ENCODE data around the gene PTGS1.

Gene PTGS1

DNA sequence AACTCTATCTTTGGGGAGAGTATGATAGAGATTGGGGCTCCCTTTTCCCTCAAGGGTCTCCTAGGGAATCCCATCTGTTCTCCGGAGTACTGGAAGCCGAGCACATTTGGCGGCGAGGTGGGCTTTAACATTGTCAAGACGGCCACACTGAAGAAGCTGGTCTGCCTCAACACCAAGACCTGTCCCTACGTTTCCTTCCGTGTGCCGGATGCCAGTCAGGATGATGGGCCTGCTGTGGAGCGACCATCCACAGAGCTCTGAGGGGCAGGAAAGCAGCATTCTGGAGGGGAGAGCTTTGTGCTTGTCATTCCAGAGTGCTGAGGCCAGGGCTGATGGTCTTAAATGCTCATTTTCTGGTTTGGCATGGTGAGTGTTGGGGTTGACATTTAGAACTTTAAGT, 21.5 kb downstream of the PTGS1 start:
- peaks cover 0 to 15% (median 4%) of the 10 kb centered on the region in 4 donors for H3K4me1 ChIP-seq
- no peak for DNase-seq
- no peaks in the 10 kb centered on the region for H3K9me3 ChIP-seq
- TF ChIP-seq, protein P1, sequence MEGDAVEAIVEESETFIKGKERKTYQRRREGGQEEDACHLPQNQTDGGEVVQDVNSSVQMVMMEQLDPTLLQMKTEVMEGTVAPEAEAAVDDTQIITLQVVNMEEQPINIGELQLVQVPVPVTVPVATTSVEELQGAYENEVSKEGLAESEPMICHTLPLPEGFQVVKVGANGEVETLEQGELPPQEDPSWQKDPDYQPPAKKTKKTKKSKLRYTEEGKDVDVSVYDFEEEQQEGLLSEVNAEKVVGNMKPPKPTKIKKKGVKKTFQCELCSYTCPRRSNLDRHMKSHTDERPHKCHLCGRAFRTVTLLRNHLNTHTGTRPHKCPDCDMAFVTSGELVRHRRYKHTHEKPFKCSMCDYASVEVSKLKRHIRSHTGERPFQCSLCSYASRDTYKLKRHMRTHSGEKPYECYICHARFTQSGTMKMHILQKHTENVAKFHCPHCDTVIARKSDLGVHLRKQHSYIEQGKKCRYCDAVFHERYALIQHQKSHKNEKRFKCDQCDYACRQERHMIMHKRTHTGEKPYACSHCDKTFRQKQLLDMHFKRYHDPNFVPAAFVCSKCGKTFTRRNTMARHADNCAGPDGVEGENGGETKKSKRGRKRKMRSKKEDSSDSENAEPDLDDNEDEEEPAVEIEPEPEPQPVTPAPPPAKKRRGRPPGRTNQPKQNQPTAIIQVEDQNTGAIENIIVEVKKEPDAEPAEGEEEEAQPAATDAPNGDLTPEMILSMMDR (IDR thresholded peaks at IDR 0.05), result no peak
- intact Hi-C loops (cut with DNase I; ENCODE audit: low total_unique reads), result no loop called here
- no peak overlapping the region for H3K4me3 ChIP-seq
- H3K27ac ChIP-seq, result no peak overlapping the region
- no peaks in the 10 kb centered on the region for H3K36me3 ChIP-seq
- no peaks in the 10 kb centered on the region for H3K27me3 ChIP-seq

DNA sequence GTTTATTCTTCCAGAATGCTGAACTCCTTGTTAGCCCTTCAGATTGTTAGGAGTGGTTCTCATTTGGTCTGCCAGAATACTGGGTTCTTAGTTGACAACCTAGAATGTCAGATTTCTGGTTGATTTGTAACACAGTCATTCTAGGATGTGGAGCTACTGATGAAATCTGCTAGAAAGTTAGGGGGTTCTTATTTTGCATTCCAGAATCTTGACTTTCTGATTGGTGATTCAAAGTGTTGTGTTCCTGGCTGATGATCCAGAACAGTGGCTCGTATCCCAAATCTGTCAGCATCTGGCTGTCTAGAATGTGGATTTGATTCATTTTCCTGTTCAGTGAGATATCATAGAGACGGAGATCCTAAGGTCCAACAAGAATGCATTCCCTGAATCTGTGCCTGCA, 21.9 kb downstream of the PTGS1 start:
- Histone ChIP-seq H3K4me3 (no peak overlapping the region), H3K27me3 (no peaks in the 10 kb centered on the region), H3K9me3 (no peaks in the 10 kb centered on the region), H3K4me1 (peaks cover 0 to 15% (median 4%) of the 10 kb centered on the region in 4 donors), H3K27ac (no peak overlapping the region), H3K36me3 (no peaks in the 10 kb centered on the region)
- intact Hi-C loops (cut with DNase I; ENCODE audit: low total_unique reads), result no loop called here
- no peak for DNase-seq
- TF ChIP-seq, protein P1 (IDR thresholded peaks at IDR 0.05), result no peak

- H3K4me1 ChIP-seq, result peaks cover 0 to 15% (median 4%) of the 10 kb centered on the region in 4 donors
- peak overlapping the region in 1 of 2 donors; percentile 42 for H3K27ac ChIP-seq
- no peak overlapping the region for H3K4me3 ChIP-seq
- H3K27me3 ChIP-seq, result peaks cover 0 to under 1% of the 10 kb centered on the region in 2 donors
- TF ChIP-seq, protein P1 (IDR thresholded peaks at IDR 0.05), result no peak
- intact Hi-C loops (cut with DNase I; ENCODE audit: low total_unique reads), result no loop called here
- no peaks in the 10 kb centered on the region for H3K36me3 ChIP-seq
- no peaks in the 10 kb centered on the region for H3K9me3 ChIP-seq
- no peak for DNase-seq
These were observed 22.6 kb downstream of the PTGS1 start for GRCh38 chr9:122393284-122393983.

- Histone ChIP-seq H3K9me3 (no peaks in the 10 kb centered on the region), H3K27me3 (peaks cover 0 to 4% of the 10 kb centered on the region in 2 donors), H3K4me1 (peaks cover 0 to 15% (median 4%) of the 10 kb centered on the region in 4 donors), H3K27ac (peak overlapping the region in 1 of 2 donors; percentile 42), H3K4me3 (no peak overlapping the region), H3K36me3 (no peaks in the 10 kb centered on the region)
- peak in 1 of 2 donors; percentile 67 for DNase-seq
- intact Hi-C loops (cut with DNase I; ENCODE audit: low total_unique reads), result no loop called here
- TF ChIP-seq, protein P1 (IDR thresholded peaks at IDR 0.05), result no peak
These were observed 23.7 kb downstream of the PTGS1 start for GRCh38 chr9:122394265-122395125.

- intact Hi-C loops (cut with DNase I; ENCODE audit: low total_unique reads), result no loop called here
These were observed 25.9 kb downstream of the PTGS1 start for GRCh38 chr9:122396614-122397148.

More at GRCh38 chr9:122396614-122397148, 25.9 kb downstream of the PTGS1 start:
- DNase-seq, result no peak
- Histone ChIP-seq H3K9me3 (no peaks in the 10 kb centered on the region), H3K4me3 (no peak overlapping the region), H3K4me1 (peaks cover 0 to 12% (median 4%) of the 10 kb centered on the region in 4 donors), H3K27ac (no peak overlapping the region), H3K36me3 (no peaks in the 10 kb centered on the region), H3K27me3 (peaks cover 0 to 4% of the 10 kb centered on the region in 2 donors)
- TF ChIP-seq, protein P1 (IDR thresholded peaks at IDR 0.05), result no peak
